Activated CD8-positive, alpha-beta T cell treated with anti-CD3 and anti-CD28 coated beads, Interleukin-2, amount 10 ng/mL, durations not matched to agents 7 days and 5 days (primary cell): Measurements from ENCODE around the gene GALNT6. TPM values are rescaled to one million over a fixed set of nuclear protein-coding genes. Genes with fewer than 3 reads are reported as not detected.

Source experiments
- ATAC-seq: fragments of 150-1000 bp; cut with Tn5 transposase; one replicate; pipeline ENCODE4 v1.10.0; 2021; ENCODE audit warnings: moderate library complexity
- CTCF ChIA-PET: fragments of 350-600 bp; sonication (Branson Sonifier 250); formaldehyde crosslinking; loops from one replicate; lab custom pipeline; 2021; ENCODE audit warnings: antibody characterized with exemption; lab: Charles Lee
- POLR2A ChIA-PET: fragments of 350-600 bp; sonication (Branson Sonifier 250); formaldehyde crosslinking; loops from one replicate; lab custom pipeline; 2021; ENCODE audit warnings: antibody characterized with exemption; lab: Charles Lee
- DNase-seq: peaks from one replicate; pipeline ENCODE4 v3.0.0-alpha.2; 2020
- H3K27ac Mint-ChIP-seq: one replicate; pipeline ENCODE4 v1.8.0; 2021; ENCODE audit warnings: mild to moderate bottlenecking, mixed read lengths
- H3K27me3 Mint-ChIP-seq: one replicate; pipeline ENCODE4 v1.8.0; 2021; ENCODE audit warnings: low read depth, mixed read lengths
- H3K36me3 Mint-ChIP-seq: one replicate; pipeline ENCODE4 v1.8.0; 2021; ENCODE audit warnings: low read depth, mixed read lengths
- H3K4me1 Mint-ChIP-seq: one replicate; pipeline ENCODE4 v1.8.0; 2021; ENCODE audit warnings: low read depth, mixed read lengths
- H3K4me3 Mint-ChIP-seq: one replicate; pipeline ENCODE4 v1.8.0; 2021; ENCODE audit warnings: mild to moderate bottlenecking, mixed read lengths
- H3K9me3 Mint-ChIP-seq: one replicate; pipeline ENCODE4 v1.8.0; 2022; ENCODE audit warnings: mixed read lengths; ENCODE audit not compliant: insufficient read depth
- total RNA-seq, 2 experiments: library from RNA; stranded (reverse); gene quantifications; one replicate each; pipeline ENCODE4 v1.2.3, GENCODE V29; 2021

The GALNT6 gene
- total RNA-seq, 2 experiments from 2014 or later = 40.4 to 43.1 TPM

GRCh38 chr12:51392556-51393237, 1.5 kb upstream of the GALNT6 start:
- ChIA-PET POLR2A (interaction anchor here (0.7 to 1.7 kb wide), 5 partner anchors 10 to 70 kb away, joined by 3 to 5 read pairs (median 4); no protein-coding TSS in a partner anchor), CTCF (interaction anchor here (0.9 to 1.6 kb wide), 3 partner anchors 24 to 140 kb away, joined by 3 to 6 read pairs (median 4); no protein-coding TSS in a partner anchor)
- ATAC-seq (peak; percentile 28), DNase-seq (peak; percentile 57)
- peak overlapping the region; percentile 84 for H3K4me3 Mint-ChIP-seq
- no peaks in the 10 kb centered on the region for H3K27me3 Mint-ChIP-seq
- H3K27ac Mint-ChIP-seq = peak overlapping the region; percentile 97
- peaks cover 18% of the 10 kb centered on the region for H3K36me3 Mint-ChIP-seq
- H3K9me3 Mint-ChIP-seq = no peaks in the 10 kb centered on the region
- H3K4me1 Mint-ChIP-seq = peaks cover 74% of the 10 kb centered on the region

- H3K36me3 Mint-ChIP-seq = peaks cover 27% of the 10 kb centered on the region
- DNase-seq = peak; percentile 54
- no peaks in the 10 kb centered on the region for H3K27me3 Mint-ChIP-seq
- H3K9me3 Mint-ChIP-seq = no peaks in the 10 kb centered on the region
- peak; percentile 30 for ATAC-seq
- H3K4me1 Mint-ChIP-seq = peaks cover 83% of the 10 kb centered on the region
- H3K27ac Mint-ChIP-seq = peak overlapping the region; percentile 90
- ChIA-PET POLR2A (interaction anchor here (1.1 to 1.3 kb wide), 3 partner anchors 22 to 67 kb away, joined by 3 to 4 read pairs (median 4); no protein-coding TSS in a partner anchor), CTCF (interaction anchor here (1.0 to 2.6 kb wide), 5 partner anchors 19 to 535 kb away, joined by 3 to 9 read pairs (median 3); no protein-coding TSS in a partner anchor)
- peak overlapping the region; percentile 94 for H3K4me3 Mint-ChIP-seq
Measured at GRCh38 chr12:51390891-51391282, 319 bp downstream of the GALNT6 start.

GRCh38 chr12:51390457-51390856, 749 bp downstream of the GALNT6 start:
- ATAC-seq (no peak), DNase-seq (no peak)
- Mint-ChIP-seq H3K27ac (peak overlapping the region; percentile 90), H3K9me3 (no peaks in the 10 kb centered on the region), H3K4me1 (peaks cover 80% of the 10 kb centered on the region), H3K4me3 (peak overlapping the region; percentile 94), H3K27me3 (no peaks in the 10 kb centered on the region), H3K36me3 (peaks cover 28% of the 10 kb centered on the region)
- ChIA-PET POLR2A (interaction anchor here (1.1 to 1.3 kb wide), 3 partner anchors 22 to 67 kb away, joined by 3 to 4 read pairs (median 4); no protein-coding TSS in a partner anchor), CTCF (interaction anchor here (1.2 to 2.6 kb wide), 3 partner anchors 18 to 180 kb away, joined by 3 to 9 read pairs (median 8); no protein-coding TSS in a partner anchor)

- Mint-ChIP-seq H3K27me3 (no peaks in the 10 kb centered on the region), H3K27ac (peak overlapping the region; percentile 39), H3K9me3 (no peaks in the 10 kb centered on the region), H3K36me3 (peaks cover 30% of the 10 kb centered on the region), H3K4me3 (peak overlapping the region; percentile 23), H3K4me1 (peaks cover 73% of the 10 kb centered on the region)
- ATAC-seq = no peak
- ChIA-PET CTCF (interaction anchor here (1.6 to 2.6 kb wide), 4 partner anchors 11 to 48 kb away, joined by 3 to 9 read pairs (median 6); no protein-coding TSS in a partner anchor), POLR2A (interaction anchor here (0.7 kb wide), 1 partner anchor 71 kb away, joined by 3 read pairs; no protein-coding TSS in a partner anchor)
- DNase-seq = peak; percentile 33
Measured at GRCh38 chr12:51389302-51389999, 1.8 kb downstream of the GALNT6 start.

GRCh38 chr12:51388846-51389245, 2.4 kb downstream of the GALNT6 start:
- H3K27me3 Mint-ChIP-seq = no peaks in the 10 kb centered on the region
- no peak for ATAC-seq
- peak overlapping the region; percentile 17 for H3K27ac Mint-ChIP-seq
- no peak for DNase-seq
- POLR2A ChIA-PET = interaction anchor here (0.7 kb wide), 1 partner anchor 70 kb away, joined by 3 read pairs; no protein-coding TSS in a partner anchor
- peaks cover 35% of the 10 kb centered on the region for H3K36me3 Mint-ChIP-seq
- H3K4me3 Mint-ChIP-seq = no peak overlapping the region
- CTCF ChIA-PET = interaction anchor here (1.6 to 2.6 kb wide), 3 partner anchors 10 to 48 kb away, joined by 3 to 8 read pairs (median 5); no protein-coding TSS in a partner anchor
- H3K9me3 Mint-ChIP-seq = no peaks in the 10 kb centered on the region
- H3K4me1 Mint-ChIP-seq = peaks cover 72% of the 10 kb centered on the region

GRCh38 chr12:51388069-51388799, 3.0 kb downstream of the GALNT6 start:
- Mint-ChIP-seq H3K9me3 (no peaks in the 10 kb centered on the region), H3K4me3 (no peak overlapping the region), H3K27me3 (no peaks in the 10 kb centered on the region), H3K4me1 (peaks cover 72% of the 10 kb centered on the region), H3K36me3 (peaks cover 37% of the 10 kb centered on the region), H3K27ac (peak overlapping the region; percentile 17)
- CTCF ChIA-PET = interaction anchor here (1.6 to 2.6 kb wide), 3 partner anchors 10 to 47 kb away, joined by 3 to 8 read pairs (median 5); no protein-coding TSS in a partner anchor
- POLR2A ChIA-PET = no interaction called here
- ATAC-seq (no peak), DNase-seq (peak; percentile 27)

GRCh38 chr12:51386351-51386750, 4.9 kb downstream of the GALNT6 start:
- Mint-ChIP-seq H3K9me3 (no peaks in the 10 kb centered on the region), H3K27me3 (no peaks in the 10 kb centered on the region), H3K4me3 (no peak overlapping the region), H3K4me1 (peaks cover 76% of the 10 kb centered on the region), H3K27ac (no peak overlapping the region), H3K36me3 (peaks cover 54% of the 10 kb centered on the region)
- DNase-seq (no peak), ATAC-seq (no peak)
- CTCF ChIA-PET = interaction anchor here (0.7 to 1.8 kb wide), 4 partner anchors 9 to 146 kb away, joined by 3 to 6 read pairs (median 3); no protein-coding TSS in a partner anchor
- POLR2A ChIA-PET = interaction anchor here (1.0 kb wide), 1 partner anchor 13 kb away, joined by 3 read pairs; no protein-coding TSS in a partner anchor

- Mint-ChIP-seq H3K27ac (peak overlapping the region; percentile 65), H3K36me3 (peaks cover 69% of the 10 kb centered on the region), H3K4me1 (peaks cover 52% of the 10 kb centered on the region), H3K4me3 (no peak overlapping the region), H3K27me3 (no peaks in the 10 kb centered on the region), H3K9me3 (no peaks in the 10 kb centered on the region)
- DNase-seq (no peak), ATAC-seq (peak; percentile 48)
- ChIA-PET CTCF (interaction anchor here (0.8 to 1.3 kb wide), 4 partner anchors 8 to 42 kb away, joined by 3 to 4 read pairs (median 4); no protein-coding TSS in a partner anchor), POLR2A (interaction anchor here (0.5 to 1.3 kb wide), 3 partner anchors 9 to 82 kb away, joined by 3 to 5 read pairs (median 4); no protein-coding TSS in a partner anchor)
Measured at GRCh38 chr12:51383269-51383905, 7.8 kb downstream of the GALNT6 start.

GRCh38 chr12:51382173-51382572, 9.0 kb downstream of the GALNT6 start:
- no peak for DNase-seq
- peaks cover 42% of the 10 kb centered on the region for H3K4me1 Mint-ChIP-seq
- peak overlapping the region; percentile 30 for H3K27ac Mint-ChIP-seq
- H3K4me3 Mint-ChIP-seq = no peak overlapping the region
- H3K36me3 Mint-ChIP-seq = peaks cover 70% of the 10 kb centered on the region
- ChIA-PET POLR2A (no interaction called here), CTCF (no interaction called here)
- no peaks in the 10 kb centered on the region for H3K9me3 Mint-ChIP-seq
- no peaks in the 10 kb centered on the region for H3K27me3 Mint-ChIP-seq
- ATAC-seq = no peak
